GM18870 (cell line): ENCODE measurements around the gene KCNIP3.

Experiments
- ATAC-seq: cut with Tn5 transposase; IDR thresholded peaks from one replicate; pipeline ENCODE4 v1.9.1; 2021; ENCODE audit warnings: moderate library complexity; ENCODE audit not compliant: unreplicated experiment

Gene KCNIP3

GRCh38 chr2:95327861-95328260 is 30.7 kb downstream of the KCNIP3 start:
- no peak for ATAC-seq

DNA sequence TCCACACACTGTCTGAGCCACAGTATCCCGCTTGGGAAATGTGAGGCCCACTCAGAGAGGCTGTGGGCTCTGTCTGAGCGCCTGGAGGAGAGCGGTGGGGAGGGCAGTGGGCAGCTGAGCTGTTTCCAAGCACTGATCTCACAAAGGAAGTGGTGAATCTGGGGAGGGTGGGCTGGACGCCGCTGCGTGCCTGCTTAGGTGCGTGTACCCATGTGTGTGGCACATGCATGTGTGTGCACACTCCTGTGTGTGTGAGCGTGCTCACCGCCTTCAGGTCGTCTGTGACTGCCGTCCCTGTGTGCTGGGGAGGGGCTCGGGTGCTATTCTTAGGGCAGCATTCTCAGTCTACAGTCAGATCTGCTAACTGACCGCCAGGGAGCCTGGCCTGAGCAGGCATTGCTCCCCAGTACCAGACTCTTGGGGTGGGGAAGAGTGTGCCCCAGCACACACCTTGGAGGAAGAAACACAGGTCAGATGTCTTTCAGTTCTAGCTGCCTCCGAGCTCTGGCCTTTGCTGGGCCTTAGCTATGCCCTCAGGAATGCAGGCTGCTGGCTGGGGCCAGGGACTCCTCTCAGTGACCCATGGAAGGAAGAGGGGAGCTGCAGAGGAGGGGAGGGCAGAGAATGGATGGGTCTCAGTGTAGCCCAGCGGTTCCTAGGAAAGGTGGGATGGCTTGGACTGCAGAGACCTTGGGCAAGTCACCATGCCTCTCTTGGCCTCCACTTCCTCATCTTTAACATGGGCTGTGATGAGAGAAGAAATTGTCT is 31.4 kb downstream of the KCNIP3 start:
- ATAC-seq: no peak

- no peak for ATAC-seq
These were observed 32.3 kb downstream of the KCNIP3 start for GRCh38 chr2:95329401-95329800.

DNA sequence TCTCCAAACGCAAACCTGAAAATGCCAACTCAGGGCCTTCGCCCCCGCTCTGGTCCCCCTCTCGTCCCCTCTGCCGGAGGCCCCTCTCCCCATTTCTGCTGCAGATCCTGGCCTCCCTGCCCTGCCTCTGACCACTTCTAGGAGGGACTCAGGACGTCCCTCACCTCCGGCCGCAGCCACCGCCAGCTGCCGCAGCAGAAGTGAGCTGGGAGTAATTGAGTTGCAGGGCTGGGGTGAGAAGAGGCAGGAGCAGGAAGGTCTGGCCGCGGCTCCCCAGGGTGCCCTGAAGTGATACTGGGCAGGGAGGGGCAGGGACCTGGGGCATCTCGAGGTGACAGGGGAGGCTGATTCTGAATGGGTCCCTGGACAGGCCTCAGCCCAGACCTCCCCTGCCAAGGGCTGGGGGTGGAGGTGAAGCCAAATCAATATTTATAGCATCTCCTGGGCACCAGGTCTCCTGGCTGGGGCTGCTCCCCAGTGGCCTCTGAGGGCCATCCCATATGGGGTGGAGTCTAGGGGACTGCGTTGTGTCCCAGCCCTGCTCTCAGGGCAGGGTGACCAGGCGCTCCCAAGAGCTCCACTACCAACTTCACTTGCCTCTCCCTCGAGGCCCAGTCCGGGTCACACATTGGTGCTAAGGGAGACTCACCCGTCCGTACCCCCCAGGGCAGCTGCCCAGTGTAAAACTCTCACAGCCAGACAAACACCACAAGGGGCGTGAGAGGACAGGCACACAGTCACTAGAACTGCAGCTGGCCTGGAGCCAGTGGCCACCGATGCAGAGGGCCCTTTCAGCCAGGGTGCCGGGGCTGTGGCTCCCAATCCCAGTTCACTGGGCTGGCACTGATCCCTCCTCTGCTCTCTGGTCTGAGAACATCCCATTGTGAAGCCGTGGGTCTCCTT is 33.0 kb downstream of the KCNIP3 start:
- no peak for ATAC-seq

- ATAC-seq: no peak
These were observed 33.7 kb downstream of the KCNIP3 start for GRCh38 chr2:95330794-95331338.

DNA sequence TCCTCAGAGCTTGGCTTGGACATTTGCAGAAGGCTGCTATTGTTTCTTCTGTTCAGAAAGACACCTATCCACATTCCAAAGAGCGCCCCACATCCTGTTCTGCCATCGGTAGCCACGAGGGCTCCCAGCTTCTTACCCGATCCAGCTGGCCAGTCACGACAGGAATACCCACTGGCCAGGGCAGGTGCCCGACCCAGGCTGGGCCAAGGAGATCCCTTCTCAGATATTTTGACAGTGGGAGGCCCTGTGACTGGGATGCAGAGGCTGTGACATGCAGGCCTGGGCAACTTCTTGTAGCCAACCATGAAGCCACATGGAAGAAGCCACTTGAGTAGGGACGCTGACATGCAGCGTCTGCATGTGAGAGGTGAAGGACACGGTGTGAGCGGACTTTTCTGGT is 34.5 kb downstream of the KCNIP3 start:
- no peak for ATAC-seq

- no peak for ATAC-seq
These were observed 34.9 kb downstream of the KCNIP3 start for GRCh38 chr2:95332036-95332435.

DNA sequence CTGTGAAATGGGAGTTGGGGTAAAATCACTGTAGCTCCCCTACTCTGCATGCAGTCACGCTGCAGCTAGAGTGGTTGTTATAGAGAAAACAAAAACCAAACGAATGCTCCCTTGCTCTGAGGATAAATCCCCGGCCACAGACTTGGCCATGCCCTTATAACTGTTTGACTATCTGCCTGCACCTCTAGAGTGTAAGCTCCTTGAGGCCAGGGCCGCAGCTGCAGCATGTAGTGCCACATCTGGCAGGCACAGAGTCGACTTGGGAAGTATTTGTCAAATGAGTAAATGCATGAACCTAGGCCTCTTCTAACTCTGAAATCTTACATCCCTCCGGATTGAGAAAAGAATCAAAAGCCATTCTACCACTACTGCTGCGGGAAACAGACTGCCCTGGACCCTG is 35.9 kb downstream of the KCNIP3 start:
- no peak for ATAC-seq

DNA sequence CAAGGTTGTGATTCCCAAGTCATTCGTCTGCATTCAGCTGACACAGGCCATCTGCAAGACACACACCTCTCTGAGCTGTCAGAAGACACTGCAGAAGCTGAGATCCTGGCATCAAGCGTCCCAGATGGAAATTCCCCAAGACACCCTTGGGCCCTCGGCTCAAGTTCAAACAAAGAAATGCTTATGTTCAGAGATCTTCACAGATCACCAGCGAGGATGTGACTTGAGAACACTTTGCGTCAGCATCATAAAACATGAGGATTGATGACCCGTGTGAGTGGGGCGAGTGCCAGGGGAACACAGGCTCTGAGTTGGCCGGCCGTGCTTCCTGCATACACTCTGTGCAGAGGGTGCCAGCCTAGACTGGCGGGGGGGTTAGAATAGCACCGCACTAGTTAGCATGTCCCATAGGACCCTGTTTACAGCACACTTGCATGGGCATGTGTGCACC is 36.8 kb downstream of the KCNIP3 start:
- no peak for ATAC-seq

GRCh38 chr2:95334916-95335641 is 37.9 kb downstream of the KCNIP3 start:
- no peak for ATAC-seq

- ATAC-seq: no peak
These were observed 39.3 kb downstream of the KCNIP3 start for GRCh38 chr2:95336406-95336805.

- no peak for ATAC-seq
These were observed 40.7 kb downstream of the KCNIP3 start for GRCh38 chr2:95337829-95338228.

GRCh38 chr2:95342556-95343320 is 45.6 kb downstream of the KCNIP3 start:
- ATAC-seq: no peak

GRCh38 chr2:95343429-95344214 is 46.5 kb downstream of the KCNIP3 start:
- ATAC-seq: no peak

- no peak for ATAC-seq
These were observed 47.1 kb downstream of the KCNIP3 start for GRCh38 chr2:95344215-95344583.

DNA sequence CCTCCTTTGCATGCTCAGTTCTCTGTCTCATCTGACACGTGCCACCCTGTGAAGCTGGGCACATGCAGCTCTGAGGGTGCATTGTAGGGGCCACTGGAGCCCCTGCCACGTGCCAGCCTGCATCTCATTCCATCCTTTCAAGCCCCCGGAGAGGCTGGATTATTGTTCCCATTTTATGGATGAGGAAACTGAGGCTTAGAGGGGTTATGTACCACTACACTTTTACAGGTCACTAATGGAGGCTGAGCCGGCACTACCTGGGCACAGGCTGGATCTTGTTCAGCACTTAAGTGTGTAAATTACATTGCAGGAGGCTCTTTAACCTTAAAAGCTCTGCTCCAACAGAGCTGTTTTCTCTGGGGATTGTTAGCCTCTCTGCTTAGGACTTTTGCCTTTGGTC is 47.5 kb downstream of the KCNIP3 start:
- no peak for ATAC-seq

DNA sequence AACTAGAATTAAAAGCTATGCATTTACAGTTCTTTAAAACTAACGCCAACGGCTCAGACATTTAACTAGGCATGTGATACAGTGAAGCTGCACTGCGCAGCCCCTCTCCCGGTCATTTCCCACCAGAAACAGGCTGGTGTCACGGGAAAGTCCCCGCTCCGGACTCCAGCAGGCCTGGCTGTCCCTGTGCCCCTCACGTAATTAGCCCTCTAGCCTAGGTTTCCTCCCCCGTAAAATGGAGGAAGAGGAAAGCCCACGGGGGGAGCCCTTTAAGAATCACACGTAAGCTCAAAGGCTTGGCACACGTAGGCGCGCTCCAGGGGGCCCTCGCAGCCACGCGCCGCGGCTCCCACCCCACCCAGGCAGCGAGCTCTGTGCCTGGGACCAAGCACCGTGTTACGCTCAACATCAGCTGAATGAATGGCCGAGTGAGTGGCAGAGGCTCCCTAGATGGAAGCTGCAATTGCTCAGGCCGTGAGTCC is 48.0 kb downstream of the KCNIP3 start:
- no peak for ATAC-seq

GRCh38 chr2:95345563-95346230 is 48.5 kb downstream of the KCNIP3 start:
- no peak for ATAC-seq

GRCh38 chr2:95346231-95346737 is 49.1 kb downstream of the KCNIP3 start:
- no peak for ATAC-seq
